Gastroesophageal sphincter (tissue), 3 donors: ENCODE measurements around the gene NPC1.

Source experiments
- EP300 ChIP-seq: sonication (generic); formaldehyde crosslinking; IDR thresholded peaks from one replicate; pipeline ENCODE4 v1.6.1; 2017; ENCODE audit warnings: antibody characterized with exemption, mild to moderate bottlenecking
- POLR2A ChIP-seq, 2 donors: fragments of 450-650 bp; IDR thresholded peaks; one replicate each; pipeline ENCODE4 v1.6.1; 2017; ENCODE audit warnings: antibody characterized with exemption in 2 of 2, mild to moderate bottlenecking in 2 of 2, moderate library complexity in 1 of 2
- TF ChIP-seq, protein P1 (sequence below), 4 experiments: fragments of 200-600 bp in 2 of 4; fragments of 450-650 bp in 2 of 4; sonication (generic) in 1 of 4; IDR thresholded peaks; one replicate each; pipeline ENCODE4 v1.5.1; 2017 to 2019; ENCODE audit warnings: antibody characterized with exemption in 4 of 4, mild to moderate bottlenecking in 2 of 4, moderate library complexity in 2 of 4

DNA sequence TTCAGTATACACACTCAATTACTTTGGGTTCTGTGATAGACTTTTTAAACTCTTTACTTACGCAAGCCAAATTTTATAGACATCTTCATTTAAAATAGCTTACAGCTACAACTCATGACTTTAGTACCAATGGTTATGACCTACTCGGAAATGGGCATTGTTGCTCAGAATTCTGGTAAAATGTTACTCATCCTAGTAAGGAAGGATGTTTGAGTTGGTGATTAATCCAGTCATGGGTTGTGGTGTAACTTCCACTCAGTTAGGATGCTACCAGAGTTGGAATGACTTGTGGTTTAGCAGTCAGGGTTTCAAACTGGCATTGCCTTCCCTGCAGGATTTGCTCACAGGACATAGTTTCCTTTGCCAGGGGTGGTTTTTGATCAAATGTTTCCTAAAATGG, 7.4 kb upstream of the NPC1 start:
- TF ChIP-seq, protein P1, sequence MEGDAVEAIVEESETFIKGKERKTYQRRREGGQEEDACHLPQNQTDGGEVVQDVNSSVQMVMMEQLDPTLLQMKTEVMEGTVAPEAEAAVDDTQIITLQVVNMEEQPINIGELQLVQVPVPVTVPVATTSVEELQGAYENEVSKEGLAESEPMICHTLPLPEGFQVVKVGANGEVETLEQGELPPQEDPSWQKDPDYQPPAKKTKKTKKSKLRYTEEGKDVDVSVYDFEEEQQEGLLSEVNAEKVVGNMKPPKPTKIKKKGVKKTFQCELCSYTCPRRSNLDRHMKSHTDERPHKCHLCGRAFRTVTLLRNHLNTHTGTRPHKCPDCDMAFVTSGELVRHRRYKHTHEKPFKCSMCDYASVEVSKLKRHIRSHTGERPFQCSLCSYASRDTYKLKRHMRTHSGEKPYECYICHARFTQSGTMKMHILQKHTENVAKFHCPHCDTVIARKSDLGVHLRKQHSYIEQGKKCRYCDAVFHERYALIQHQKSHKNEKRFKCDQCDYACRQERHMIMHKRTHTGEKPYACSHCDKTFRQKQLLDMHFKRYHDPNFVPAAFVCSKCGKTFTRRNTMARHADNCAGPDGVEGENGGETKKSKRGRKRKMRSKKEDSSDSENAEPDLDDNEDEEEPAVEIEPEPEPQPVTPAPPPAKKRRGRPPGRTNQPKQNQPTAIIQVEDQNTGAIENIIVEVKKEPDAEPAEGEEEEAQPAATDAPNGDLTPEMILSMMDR (IDR thresholded peaks at IDR 0.05): no peak
- no peak for TF ChIP-seq EP300
- TF ChIP-seq POLR2A (IDR thresholded peaks at IDR 0.05): no peak
